Natural killer cell (primary cell): ENCODE results near the gene SPOCD1. TPM values are rescaled to one million over a fixed set of nuclear protein-coding genes. Genes with fewer than 3 reads are reported as not detected.

ENCODE experiments used
- ATAC-seq, 3 donors: fragments of 150-1000 bp in 2 of 3; fragments of 200-7000 bp in 1 of 3; cut with Tn5 transposase; 1 replicate in 1 of 3; 2 replicates in 2 of 3; pipeline ENCODE4 v1.10.0; 2021; ENCODE audit warnings: mild to moderate bottlenecking in 2 of 3, moderate library complexity in 2 of 3
- DNase-seq, 2 donors: peaks; one replicate each; pipeline versions ENCODE4 v3.0.0 to v3.0.0-alpha.2; 2013 to 2021; ENCODE audit warnings: mixed read lengths in 1 of 2
- H3K27ac ChIP-seq: one replicate; pipeline ENCODE4 v1.5.1; 2013; ENCODE audit warnings: mild to moderate bottlenecking, low read length
- H3K27me3 ChIP-seq: one replicate; pipeline ENCODE4 v1.6.1; 2013; ENCODE audit warnings: low read length; ENCODE audit not compliant: control insufficient read depth, insufficient read depth
- H3K36me3 ChIP-seq: one replicate; pipeline ENCODE4 v1.6.1; 2013; ENCODE audit warnings: low read length; ENCODE audit not compliant: control insufficient read depth, insufficient read depth
- H3K4me1 ChIP-seq: one replicate; pipeline ENCODE4 v1.6.1; 2013; ENCODE audit warnings: low read length; ENCODE audit not compliant: control insufficient read depth, insufficient read depth
- H3K4me3 ChIP-seq: one replicate; pipeline ENCODE4 v1.5.1; 2013; ENCODE audit warnings: low read length
- H3K9me3 ChIP-seq: one replicate; pipeline ENCODE4 v1.6.1; 2013; ENCODE audit warnings: low read length; ENCODE audit not compliant: control insufficient read depth, insufficient read depth
- H3K27ac Mint-ChIP-seq, 2 donors: one replicate each; pipeline ENCODE4 v1.8.0; 2022; ENCODE audit warnings: mild to moderate bottlenecking in 2 of 2, mixed read lengths in 2 of 2, moderate library complexity in 1 of 2
- H3K27me3 Mint-ChIP-seq, 2 donors: one replicate each; pipeline ENCODE4 v1.8.0; 2022; ENCODE audit warnings: low read depth in 2 of 2, mixed read lengths in 2 of 2
- H3K36me3 Mint-ChIP-seq: one replicate; pipeline ENCODE4 v1.8.0; 2022; ENCODE audit warnings: mixed read lengths
- H3K4me1 Mint-ChIP-seq, 2 donors: one replicate each; pipeline ENCODE4 v1.8.0; 2022; ENCODE audit warnings: mixed read lengths in 2 of 2
- H3K4me3 Mint-ChIP-seq: one replicate; pipeline ENCODE4 v1.8.0; 2022; ENCODE audit warnings: mild to moderate bottlenecking, moderate library complexity, mixed read lengths
- H3K9me3 Mint-ChIP-seq, 2 donors: one replicate each; pipeline ENCODE4 v1.8.0; 2022; ENCODE audit warnings: mixed read lengths in 2 of 2
- WGBS: methylation state at CpG from one replicate; pipeline ENCODE4 v1.1.7; 2013; ENCODE audit warnings: missing lambda C conversion rate; ENCODE audit not compliant: insufficient coverage; 5-methylcytosine and 5-hydroxymethylcytosine counted together
- intact Hi-C: fragments of 100-400 bp; cut with micrococcal nuclease; formaldehyde crosslinking; loops from one replicate; pipeline ENCODE4 v1.14.2; 2022
- total RNA-seq, 4 donors: library from RNA; stranded (reverse); fragments of 120-200 nt in 1 of 4; gene quantifications; one replicate each; pipeline versions ENCODE4 v1.2.3 to v1.2.4, GENCODE V29; 2013 to 2022
- TF ChIP-seq, protein P1 (sequence below): fragments of 200-600 bp; IDR thresholded peaks from one replicate; pipeline ENCODE4 v1.8.0; 2022; ENCODE audit warnings: antibody characterized with exemption

Gene SPOCD1
- total RNA-seq, 3 donors from 2014 or later (not counting 1 experiment from before 2014, with no cell fraction given): 0.54 to 0.68 TPM; not detected in 1

DNA sequence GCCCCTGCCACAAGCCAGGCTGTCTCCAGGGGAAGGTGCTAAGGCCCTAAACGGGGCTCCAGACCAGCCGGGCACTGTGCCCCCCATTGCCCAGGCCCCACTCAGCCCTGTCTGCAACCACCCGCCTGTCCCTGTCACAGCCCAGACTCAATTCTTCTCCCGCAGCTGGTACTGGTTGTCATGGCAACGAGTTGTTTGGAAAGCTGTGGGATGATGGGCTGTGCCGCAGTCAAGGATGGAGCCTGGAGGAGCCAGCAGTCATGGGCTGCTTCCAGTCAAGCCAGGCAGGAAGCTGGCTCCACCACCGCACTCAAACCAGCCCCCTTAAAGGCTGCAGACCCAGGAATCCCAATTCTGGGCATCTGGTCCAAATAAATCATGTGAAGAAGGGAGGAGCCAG, 4.2 kb downstream of the SPOCD1 start:
- no peak overlapping the region for H3K4me3 Mint-ChIP-seq
- intact Hi-C loops: no loop called here

DNA sequence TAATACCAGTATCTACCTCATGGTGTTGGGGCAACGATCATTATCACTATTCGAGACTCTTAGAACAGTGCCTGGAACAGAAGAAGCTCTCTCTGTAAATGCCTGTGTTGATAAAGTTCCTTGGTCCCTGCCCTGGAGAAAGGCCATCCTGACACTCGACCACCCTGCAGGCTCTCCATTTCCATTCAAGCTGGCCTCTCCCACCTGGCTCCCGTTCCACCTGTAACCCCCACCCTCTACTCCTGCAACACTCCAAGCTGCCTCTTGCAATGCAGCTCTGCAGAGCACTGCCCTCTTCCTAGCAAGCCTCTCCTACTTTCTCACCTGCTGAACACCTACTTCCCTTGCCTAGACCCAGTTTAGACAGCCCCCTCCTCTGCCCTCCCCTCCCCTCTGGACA, 6.1 kb downstream of the SPOCD1 start:
- Mint-ChIP-seq H3K27me3 (no peaks in the 10 kb centered on the region), H3K4me3 (no peak overlapping the region), H3K27ac (no peak overlapping the region), H3K9me3 (no peaks in the 10 kb centered on the region), H3K4me1 (no peaks in the 10 kb centered on the region), H3K36me3 (no peaks in the 10 kb centered on the region)
- Histone ChIP-seq H3K4me1 (no peaks in the 10 kb centered on the region), H3K27me3 (no peaks in the 10 kb centered on the region), H3K9me3 (no peaks in the 10 kb centered on the region), H3K4me3 (no peak overlapping the region), H3K27ac (no peak overlapping the region), H3K36me3 (no peaks in the 10 kb centered on the region)
- ATAC-seq (no peak), DNase-seq (no peak)
- TF ChIP-seq, protein P1, sequence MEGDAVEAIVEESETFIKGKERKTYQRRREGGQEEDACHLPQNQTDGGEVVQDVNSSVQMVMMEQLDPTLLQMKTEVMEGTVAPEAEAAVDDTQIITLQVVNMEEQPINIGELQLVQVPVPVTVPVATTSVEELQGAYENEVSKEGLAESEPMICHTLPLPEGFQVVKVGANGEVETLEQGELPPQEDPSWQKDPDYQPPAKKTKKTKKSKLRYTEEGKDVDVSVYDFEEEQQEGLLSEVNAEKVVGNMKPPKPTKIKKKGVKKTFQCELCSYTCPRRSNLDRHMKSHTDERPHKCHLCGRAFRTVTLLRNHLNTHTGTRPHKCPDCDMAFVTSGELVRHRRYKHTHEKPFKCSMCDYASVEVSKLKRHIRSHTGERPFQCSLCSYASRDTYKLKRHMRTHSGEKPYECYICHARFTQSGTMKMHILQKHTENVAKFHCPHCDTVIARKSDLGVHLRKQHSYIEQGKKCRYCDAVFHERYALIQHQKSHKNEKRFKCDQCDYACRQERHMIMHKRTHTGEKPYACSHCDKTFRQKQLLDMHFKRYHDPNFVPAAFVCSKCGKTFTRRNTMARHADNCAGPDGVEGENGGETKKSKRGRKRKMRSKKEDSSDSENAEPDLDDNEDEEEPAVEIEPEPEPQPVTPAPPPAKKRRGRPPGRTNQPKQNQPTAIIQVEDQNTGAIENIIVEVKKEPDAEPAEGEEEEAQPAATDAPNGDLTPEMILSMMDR: no peak
- WGBS: 91% methylated on average over 4 of the region's 4 CpGs
- intact Hi-C loops: no loop called here

More for the DNA sequence above, 4.2 kb downstream of the SPOCD1 start:
- H3K36me3 ChIP-seq: no peaks in the 10 kb centered on the region
- TF ChIP-seq, protein P1: no peak
- H3K4me3 ChIP-seq: no peak overlapping the region
- Mint-ChIP-seq H3K27ac (no peak overlapping the region), H3K27me3 (no peaks in the 10 kb centered on the region), H3K36me3 (no peaks in the 10 kb centered on the region), H3K4me1 (peaks cover 5 to 11% of the 10 kb centered on the region in 2 donors), H3K9me3 (no peaks in the 10 kb centered on the region)
- DNase-seq (no peak), ATAC-seq (no peak)
- 86% methylated on average over 7 of the region's 7 CpGs for WGBS
- no peak overlapping the region for H3K27ac ChIP-seq
- peaks cover 5% of the 10 kb centered on the region for H3K4me1 ChIP-seq
- no peaks in the 10 kb centered on the region for H3K9me3 ChIP-seq
- no peaks in the 10 kb centered on the region for H3K27me3 ChIP-seq

DNA sequence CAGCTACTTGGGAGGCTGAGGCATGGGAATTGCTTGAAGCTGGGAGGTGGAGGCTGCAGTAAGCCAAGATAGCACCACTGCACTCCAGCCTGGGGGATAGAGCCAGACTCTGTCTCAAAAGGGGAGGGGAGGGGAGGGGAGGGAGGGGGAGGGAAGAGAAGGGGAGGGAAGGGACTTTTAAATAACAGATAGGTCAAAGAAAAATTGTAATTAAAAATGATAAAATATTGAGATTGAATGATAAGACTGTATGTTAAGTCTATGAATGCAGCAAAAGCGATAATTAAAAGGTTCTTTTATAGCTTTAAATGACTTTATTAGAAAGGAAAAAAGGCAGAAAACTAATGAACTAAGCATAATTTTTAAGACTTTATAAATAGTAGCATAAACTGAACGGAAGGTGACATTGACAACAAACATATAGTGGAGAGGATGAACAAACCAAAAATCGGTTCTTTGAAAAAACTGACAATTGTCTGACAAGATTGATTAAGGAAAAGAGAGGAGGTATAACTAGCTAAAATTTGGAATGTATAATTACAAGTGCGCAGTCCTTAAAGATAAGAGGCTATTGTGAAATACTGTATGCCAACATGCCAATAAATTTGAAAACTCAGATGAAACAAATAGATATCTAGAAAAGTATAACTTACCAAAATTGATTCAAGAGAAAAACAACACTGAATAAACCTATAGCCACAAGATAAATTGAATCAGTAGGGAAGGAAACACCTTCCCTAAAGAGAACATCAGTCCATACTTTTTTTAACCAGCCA, 8.4 kb downstream of the SPOCD1 start:
- WGBS: 93% methylated on average over 3 of the region's 4 CpGs
- no peaks in the 10 kb centered on the region for H3K36me3 Mint-ChIP-seq
- H3K36me3 ChIP-seq: no peaks in the 10 kb centered on the region

More for the DNA sequence above, 8.4 kb downstream of the SPOCD1 start:
- H3K27me3 Mint-ChIP-seq: peaks cover 0 to 3% of the 10 kb centered on the region in 2 donors
- no peak overlapping the region for H3K4me3 Mint-ChIP-seq
- H3K9me3 Mint-ChIP-seq: no peaks in the 10 kb centered on the region
- H3K9me3 ChIP-seq: no peaks in the 10 kb centered on the region
- TF ChIP-seq, protein P1: no peak
- no peaks in the 10 kb centered on the region for H3K27me3 ChIP-seq
- ATAC-seq (no peak), DNase-seq (no peak)
- no peak overlapping the region for H3K27ac Mint-ChIP-seq
- H3K4me1 ChIP-seq: no peaks in the 10 kb centered on the region
- H3K4me1 Mint-ChIP-seq: peaks cover 0 to under 1% of the 10 kb centered on the region in 2 donors
- H3K27ac ChIP-seq: no peak overlapping the region
- no peak overlapping the region for H3K4me3 ChIP-seq
- intact Hi-C loops: no loop called here
